Measurements from ENCODE around the gene KRTAP26-1.

Gene KRTAP26-1

DNA sequence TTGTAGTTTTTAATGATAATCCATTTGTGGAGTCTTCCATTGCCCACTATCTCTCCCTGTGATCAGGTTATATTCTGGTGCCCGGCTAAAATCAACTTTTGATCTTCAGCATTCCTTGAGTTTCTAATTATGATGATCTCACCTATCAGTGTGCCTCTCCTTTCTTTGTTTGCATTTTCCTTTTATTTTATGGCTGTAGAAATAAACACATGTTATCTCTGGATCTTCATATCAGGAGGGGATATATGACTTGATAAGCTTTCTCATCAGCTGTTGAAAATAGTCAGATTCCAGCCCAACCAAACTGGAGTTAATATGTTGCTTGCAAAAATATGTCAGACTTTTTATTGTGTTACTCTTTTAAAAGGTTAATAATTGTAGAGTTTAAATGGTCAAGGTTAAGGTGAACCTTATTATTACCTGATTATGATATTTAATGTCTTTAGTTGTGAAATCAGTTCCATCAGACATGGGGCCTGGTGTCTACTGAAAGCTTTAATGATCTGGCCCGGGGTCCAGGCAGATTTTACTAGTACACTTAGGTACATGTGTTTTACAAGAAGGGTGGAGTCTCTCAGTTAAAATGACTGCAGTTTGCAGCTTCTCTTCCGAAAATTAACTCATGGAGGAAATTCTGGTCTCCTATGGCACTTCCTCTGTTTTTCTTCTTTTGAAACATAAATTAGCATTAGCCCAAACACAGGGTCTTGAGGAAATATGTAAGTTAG lies 50.1 kb downstream of the KRTAP26-1 start:
- DNase-seq = no peak
